SU-DHL-6 (cell line): ENCODE measurements around the gene GPR42.

Experiments
- H2AFZ ChIP-seq: fragments of 200-600 bp; sonication (generic); 2 replicates; pipeline ENCODE4 v1.6.1; 2014; ENCODE audit warnings: low read depth, mild to moderate bottlenecking, moderate library complexity, mixed read lengths, antibody characterized with exemption, low read length; ENCODE audit not compliant: severe bottlenecking
- H3F3A ChIP-seq: fragments of 200-600 bp; shearing (Covaris generic); 2 replicates; pipeline ENCODE4 v1.6.0; 2016; ENCODE audit warnings: antibody characterized with exemption, mild to moderate bottlenecking; ENCODE audit not compliant: insufficient read depth
- H3K27ac ChIP-seq: fragments of 200-600 bp; sonication (generic); 2 replicates; pipeline ENCODE4 v1.5.1; 2016; ENCODE audit warnings: low read depth, mild to moderate bottlenecking, low read length, moderate library complexity, mixed read lengths
- H3K27me3 ChIP-seq: fragments of 200-600 bp; sonication (generic), shearing (Covaris generic); 2 replicates; pipeline ENCODE4 v1.6.0; 2014; ENCODE audit warnings: mild to moderate bottlenecking, low read length
- H3K36me3 ChIP-seq: fragments of 200-600 bp; sonication (generic); 2 replicates; pipeline ENCODE4 v1.6.1; 2014; ENCODE audit warnings: mild to moderate bottlenecking, low read length, mixed read lengths
- H3K4me2 ChIP-seq: fragments of 300-600, 200-600 bp; shearing (Covaris generic), sonication (generic); 2 replicates; pipeline ENCODE4 v1.6.0; 2014; ENCODE audit warnings: low read length, low read depth, mild to moderate bottlenecking; ENCODE audit not compliant: poor library complexity, severe bottlenecking
- H3K4me3 ChIP-seq: fragments of 200-600 bp; sonication (generic); 2 replicates; pipeline ENCODE4 v1.5.1; 2014; ENCODE audit warnings: antibody characterized with exemption, low read length, mild to moderate bottlenecking, mixed read lengths; ENCODE audit not compliant: insufficient read depth, poor library complexity, severe bottlenecking
- H3K79me2 ChIP-seq: fragments of 200-600 bp; sonication (generic); 2 replicates; pipeline ENCODE4 v1.6.1; 2014; ENCODE audit warnings: mild to moderate bottlenecking, low read length, moderate library complexity; ENCODE audit not compliant: insufficient read depth
- H3K9ac ChIP-seq: fragments of 200-600 bp; sonication (generic); 2 replicates; pipeline ENCODE4 v1.7.0; 2014; ENCODE audit warnings: mild to moderate bottlenecking, low read length
- H3K9me2 ChIP-seq: fragments of 200-600 bp; sonication (generic); replicated peaks from 2 replicates; pipeline ENCODE4 v1.6.1; 2014; ENCODE audit warnings: low read length; ENCODE audit not compliant: insufficient read depth
- H3K9me3 ChIP-seq: fragments of 200-600 bp; sonication (generic); 2 replicates; pipeline ENCODE4 v1.6.1; 2014; ENCODE audit warnings: low read length, mixed read lengths; ENCODE audit not compliant: insufficient read depth
- H4K20me1 ChIP-seq: fragments of 200-600 bp; sonication (generic); 2 replicates; pipeline ENCODE4 v1.6.1; 2014; ENCODE audit warnings: low read depth, mild to moderate bottlenecking, antibody characterized with exemption, low read length, moderate library complexity, mixed read lengths
- EZH2phosphoT487 ChIP-seq: fragments of 200-600 bp; sonication (generic), shearing (Covaris generic); conservative IDR thresholded peaks from 2 replicates; pipeline ENCODE4 v1.6.1; 2018; ENCODE audit warnings: mild to moderate bottlenecking, antibody characterized with exemption, low read length, moderate library complexity, mixed read lengths
- TF ChIP-seq, protein P1 (sequence below): fragments of 200-600 bp; sonication (generic); IDR thresholded peaks from one replicate; pipeline ENCODE4 v1.5.1; 2017; ENCODE audit warnings: antibody characterized with exemption, mild to moderate bottlenecking, low read length, moderate library complexity; ENCODE audit not compliant: insufficient read depth, poor library complexity, severe bottlenecking

GPR42 gene

GRCh38 chr19:35351411-35352176, 19.3 kb upstream of the GPR42 start:
- no peaks in the 10 kb centered on the region for H3K9me3 ChIP-seq
- H3K9ac ChIP-seq = no peak overlapping the region
- H3K4me3 ChIP-seq = no peak overlapping the region
- H3F3A ChIP-seq = peaks cover 31% of the 10 kb centered on the region
- TF ChIP-seq, protein P1, sequence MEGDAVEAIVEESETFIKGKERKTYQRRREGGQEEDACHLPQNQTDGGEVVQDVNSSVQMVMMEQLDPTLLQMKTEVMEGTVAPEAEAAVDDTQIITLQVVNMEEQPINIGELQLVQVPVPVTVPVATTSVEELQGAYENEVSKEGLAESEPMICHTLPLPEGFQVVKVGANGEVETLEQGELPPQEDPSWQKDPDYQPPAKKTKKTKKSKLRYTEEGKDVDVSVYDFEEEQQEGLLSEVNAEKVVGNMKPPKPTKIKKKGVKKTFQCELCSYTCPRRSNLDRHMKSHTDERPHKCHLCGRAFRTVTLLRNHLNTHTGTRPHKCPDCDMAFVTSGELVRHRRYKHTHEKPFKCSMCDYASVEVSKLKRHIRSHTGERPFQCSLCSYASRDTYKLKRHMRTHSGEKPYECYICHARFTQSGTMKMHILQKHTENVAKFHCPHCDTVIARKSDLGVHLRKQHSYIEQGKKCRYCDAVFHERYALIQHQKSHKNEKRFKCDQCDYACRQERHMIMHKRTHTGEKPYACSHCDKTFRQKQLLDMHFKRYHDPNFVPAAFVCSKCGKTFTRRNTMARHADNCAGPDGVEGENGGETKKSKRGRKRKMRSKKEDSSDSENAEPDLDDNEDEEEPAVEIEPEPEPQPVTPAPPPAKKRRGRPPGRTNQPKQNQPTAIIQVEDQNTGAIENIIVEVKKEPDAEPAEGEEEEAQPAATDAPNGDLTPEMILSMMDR = no peak
- TF ChIP-seq EZH2phosphoT487 = no peak
- H2AFZ ChIP-seq = no peak overlapping the region
- H3K27ac ChIP-seq = no peak overlapping the region
- no peaks in the 10 kb centered on the region for H3K79me2 ChIP-seq
- H3K9me2 ChIP-seq = no peaks in the 10 kb centered on the region
- H3K4me2 ChIP-seq = no peak overlapping the region
- no peaks in the 10 kb centered on the region for H4K20me1 ChIP-seq
- H3K36me3 ChIP-seq = 0 out of 2 replicates have a peak, but pooled peaks cover 3% of the 10 kb centered on the region
- H3K27me3 ChIP-seq = no peaks in the 10 kb centered on the region

DNA sequence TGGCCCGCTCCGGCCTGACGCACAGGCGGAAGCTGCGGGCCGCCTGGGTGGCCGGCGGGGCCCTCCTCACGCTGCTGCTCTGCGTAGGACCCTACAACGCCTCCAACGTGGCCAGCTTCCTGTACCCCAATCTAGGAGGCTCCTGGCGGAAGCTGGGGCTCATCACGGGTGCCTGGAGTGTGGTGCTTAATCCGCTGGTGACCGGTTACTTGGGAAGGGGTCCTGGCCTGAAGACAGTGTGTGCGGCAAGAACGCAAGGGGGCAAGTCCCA, 18.8 kb upstream of the GPR42 start:
- Histone ChIP-seq H3K79me2 (no peaks in the 10 kb centered on the region), H3K27me3 (no peaks in the 10 kb centered on the region)

DNA sequence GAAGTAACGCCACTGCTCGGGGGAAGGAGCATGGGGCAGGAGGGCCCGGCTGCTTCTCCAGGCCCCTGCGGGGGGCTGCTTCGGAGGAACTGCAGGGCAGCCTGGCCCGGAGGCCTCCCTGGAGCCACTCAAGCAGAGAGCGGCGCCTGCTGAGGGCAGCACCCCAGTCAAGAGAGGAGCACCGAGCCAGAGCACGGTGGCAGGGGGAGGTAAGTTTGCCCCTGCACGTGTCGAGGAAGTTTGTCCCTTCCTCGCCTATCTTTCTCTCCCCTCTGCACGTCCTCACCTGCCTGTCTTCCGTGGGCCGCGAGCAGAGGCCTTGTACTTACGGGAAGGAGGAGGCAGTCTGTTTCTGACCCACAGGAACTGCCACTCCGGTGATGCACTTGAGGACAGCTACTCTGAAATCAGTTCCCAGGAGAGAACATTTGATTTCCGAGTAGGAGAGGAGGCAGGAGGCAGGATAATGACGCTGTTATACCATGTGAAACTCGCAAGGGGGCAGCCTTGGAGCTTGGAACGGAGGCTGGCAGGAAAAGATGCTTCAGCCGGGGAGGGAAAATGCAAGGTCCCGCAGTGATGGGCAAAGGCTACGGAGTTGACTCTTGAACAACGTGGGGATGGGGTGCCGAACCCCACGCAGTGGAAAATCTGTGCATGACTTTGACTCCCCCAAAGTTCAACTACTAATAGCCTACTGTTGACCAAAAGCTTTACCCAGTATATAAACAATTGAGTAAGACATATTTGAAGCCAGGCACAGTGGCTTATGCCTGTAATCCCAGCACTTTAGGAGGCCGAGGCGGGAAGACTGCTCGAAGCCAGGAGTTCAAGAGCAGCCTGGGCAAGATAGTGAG, 18.2 kb upstream of the GPR42 start:
- Histone ChIP-seq H3K4me3 (no peak overlapping the region), H3K27me3 (no peaks in the 10 kb centered on the region), H3K36me3 (no peaks in the 10 kb centered on the region), H3K4me2 (no peak overlapping the region), H4K20me1 (no peaks in the 10 kb centered on the region), H3K9me2 (no peaks in the 10 kb centered on the region), H2AFZ (no peak overlapping the region), H3F3A (peaks cover 20% of the 10 kb centered on the region), H3K9me3 (no peaks in the 10 kb centered on the region), H3K9ac (no peak overlapping the region), H3K27ac (no peak overlapping the region), H3K79me2 (no peaks in the 10 kb centered on the region)
- TF ChIP-seq, protein P1 = peak; percentile 80
- TF ChIP-seq EZH2phosphoT487 = no peak

More for the DNA sequence above, 18.8 kb upstream of the GPR42 start:
- Histone ChIP-seq H3K36me3 (no peaks in the 10 kb centered on the region), H3F3A (peaks cover 26% of the 10 kb centered on the region), H3K9ac (no peak overlapping the region), H3K4me3 (no peak overlapping the region), H2AFZ (no peak overlapping the region), H3K9me2 (no peaks in the 10 kb centered on the region), H4K20me1 (no peaks in the 10 kb centered on the region), H3K27ac (no peak overlapping the region), H3K9me3 (no peaks in the 10 kb centered on the region), H3K4me2 (no peak overlapping the region)
- TF ChIP-seq, protein P1 = no peak
- TF ChIP-seq EZH2phosphoT487 = no peak
